HEK293 (cell line): ENCODE results near the gene GTPBP6.

Experiments used
- CTCF ChIP-seq: fragments of 450-650 bp; formaldehyde crosslinking; IDR thresholded peaks from 2 replicates; pipeline ENCODE4 v1.5.1; 2016; ENCODE audit warnings: missing biosample characterization, missing genetic modification characterization
- PRDM10 ChIP-seq: fragments of 450-650 bp; formaldehyde crosslinking; IDR thresholded peaks from 2 replicates; pipeline ENCODE4 v1.5.1; 2016; ENCODE audit warnings: missing biosample characterization, missing genetic modification characterization
- REST ChIP-seq: fragments of 450-650 bp; formaldehyde crosslinking; IDR thresholded peaks from 2 replicates; pipeline ENCODE4 v1.5.1; 2016; ENCODE audit warnings: missing biosample characterization, missing genetic modification characterization
- YY1 ChIP-seq: fragments of 450-650 bp; formaldehyde crosslinking; IDR thresholded peaks from 2 replicates; pipeline ENCODE4 v1.5.1; 2018; ENCODE audit warnings: missing biosample characterization, missing genetic modification characterization
- ZBTB17 ChIP-seq: fragments of 450-650 bp; formaldehyde crosslinking; IDR thresholded peaks from 2 replicates; pipeline ENCODE4 v1.5.1; 2016; ENCODE audit warnings: missing biosample characterization, missing genetic modification characterization
- ZBTB7A ChIP-seq: fragments of 450-650 bp; formaldehyde crosslinking; IDR thresholded peaks from 2 replicates; pipeline ENCODE4 v1.5.1; 2016; ENCODE audit warnings: low read depth, missing biosample characterization, missing genetic modification characterization
- ZNF645 ChIP-seq: fragments of 450-650 bp; formaldehyde crosslinking; IDR thresholded peaks from 2 replicates; pipeline ENCODE4; 2016; ENCODE audit warnings: missing biosample characterization, missing genetic modification characterization
- ZNF830 ChIP-seq: fragments of 450-650 bp; IDR thresholded peaks from 2 replicates; pipeline ENCODE4 v1.5.0; 2018; ENCODE audit warnings: missing biosample characterization, missing genetic modification characterization, low read depth, mild to moderate bottlenecking, moderate library complexity
- TF ChIP-seq, protein P1 (sequence below): fragments of 450-650 bp; formaldehyde crosslinking; IDR thresholded peaks from 2 replicates; pipeline ENCODE4 v1.5.0; 2017; ENCODE audit warnings: missing biosample characterization, missing genetic modification characterization, borderline replicate concordance

DNA sequence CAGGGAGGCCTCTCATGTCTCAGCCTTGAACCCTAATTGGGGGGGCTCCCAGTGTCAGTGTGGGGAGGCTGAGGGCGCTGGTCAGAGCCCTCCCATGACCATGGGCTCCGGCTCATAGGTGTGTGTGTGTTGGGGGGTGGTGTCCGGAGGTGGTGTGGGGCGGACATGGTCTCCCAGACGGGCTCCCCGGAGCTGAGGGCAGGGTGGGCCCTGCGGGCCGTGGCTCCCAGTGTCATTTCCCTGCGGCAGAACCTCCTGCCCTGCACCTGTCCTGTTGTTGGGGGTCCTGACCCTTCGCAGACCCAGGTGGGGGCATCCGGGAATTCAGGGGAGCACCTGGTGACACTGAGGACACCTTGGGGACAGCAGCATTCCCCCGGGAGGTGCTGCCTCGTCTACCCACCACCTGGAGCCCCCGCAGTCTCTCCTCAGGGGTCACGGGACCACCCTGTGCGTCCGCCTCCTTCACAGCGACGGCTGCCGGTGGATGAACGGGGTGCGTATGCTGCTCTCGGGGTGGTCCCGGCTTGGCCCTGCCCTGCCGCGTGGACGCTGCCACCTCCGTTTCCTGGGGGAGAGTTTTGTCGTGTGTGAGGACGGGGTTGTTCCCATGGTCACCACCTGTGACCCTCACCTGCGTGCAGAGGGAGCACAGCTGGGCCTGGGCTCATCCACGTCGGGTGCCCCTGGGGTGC is 14.5 kb upstream of the GTPBP6 start:
- TF ChIP-seq CTCF (tag by site-specific recombination) (no peak), ZNF830 (tag by site-specific recombination) (no peak), YY1 (no peak), ZNF645 (tag by site-specific recombination) (no peak), ZBTB7A (no peak), REST (tag by site-specific recombination) (no peak), PRDM10 (tag by site-specific recombination) (no peak), ZBTB17 (tag by site-specific recombination) (no peak)
- TF ChIP-seq, protein P1, sequence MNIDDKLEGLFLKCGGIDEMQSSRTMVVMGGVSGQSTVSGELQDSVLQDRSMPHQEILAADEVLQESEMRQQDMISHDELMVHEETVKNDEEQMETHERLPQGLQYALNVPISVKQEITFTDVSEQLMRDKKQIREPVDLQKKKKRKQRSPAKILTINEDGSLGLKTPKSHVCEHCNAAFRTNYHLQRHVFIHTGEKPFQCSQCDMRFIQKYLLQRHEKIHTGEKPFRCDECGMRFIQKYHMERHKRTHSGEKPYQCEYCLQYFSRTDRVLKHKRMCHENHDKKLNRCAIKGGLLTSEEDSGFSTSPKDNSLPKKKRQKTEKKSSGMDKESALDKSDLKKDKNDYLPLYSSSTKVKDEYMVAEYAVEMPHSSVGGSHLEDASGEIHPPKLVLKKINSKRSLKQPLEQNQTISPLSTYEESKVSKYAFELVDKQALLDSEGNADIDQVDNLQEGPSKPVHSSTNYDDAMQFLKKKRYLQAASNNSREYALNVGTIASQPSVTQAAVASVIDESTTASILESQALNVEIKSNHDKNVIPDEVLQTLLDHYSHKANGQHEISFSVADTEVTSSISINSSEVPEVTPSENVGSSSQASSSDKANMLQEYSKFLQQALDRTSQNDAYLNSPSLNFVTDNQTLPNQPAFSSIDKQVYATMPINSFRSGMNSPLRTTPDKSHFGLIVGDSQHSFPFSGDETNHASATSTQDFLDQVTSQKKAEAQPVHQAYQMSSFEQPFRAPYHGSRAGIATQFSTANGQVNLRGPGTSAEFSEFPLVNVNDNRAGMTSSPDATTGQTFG (tag by site-specific recombination): no peak
